HepG2 (cell line): ENCODE data around the gene PSMC5. TPM values are rescaled to one million over a fixed set of nuclear protein-coding genes. Genes with fewer than 3 reads are reported as not detected.
"Not testable (repeated sequence)": the region's sequence is repeated elsewhere in the genome, so short reads cannot be mapped to it uniquely, and the experiment has no call there.

ENCODE experiments used
- ATAC-seq: fragments of 200-7000 bp; cut with Tn5 transposase; 3 replicates; pipeline ENCODE4 v1.9.1; 2020; ENCODE audit warnings: mild to moderate bottlenecking, moderate library complexity
- BruUV-seq: library from RNA; stranded (reverse); fragments of 400-500 nt; replicated peaks from 2 replicates; lab custom pipeline; 2021; lab: Mats Ljungman, UMichigan
- CTCF ChIA-PET: fragments of 300-600 bp; formaldehyde crosslinking; extraction: SDS; loops from one replicate; lab custom pipeline; 2021; ENCODE audit warnings: low total read pairs, inconsistent platforms, low intra/inter-chr PET ratio; lab: Yijun Ruan, JAX
- POLR2A ChIA-PET: fragments of 350-600 bp; sonication (Branson Sonifier 250); formaldehyde crosslinking; loops from one replicate; lab custom pipeline; 2020; ENCODE audit warnings: antibody characterized with exemption, inconsistent platforms; lab: Yijun Ruan, JAX
- DNase-seq: peaks from one replicate; pipeline ENCODE4 v3.0.0-alpha.2; 2015; ENCODE audit warnings: low spot score
- FAIRE-seq: peaks from 3 replicates; lab custom pipeline; 2011; peaks lifted over from hg19 to GRCh38; lab: Jason Lieb, UNC
- H2AFZ ChIP-seq: one replicate; pipeline ENCODE4 v1.6.1; 2011; ENCODE audit warnings: low read length, inconsistent platforms
- H3K27ac ChIP-seq: fragments of 300-600 bp; 3 replicates; pipeline ENCODE4 v1.8.0; 2011; ENCODE audit warnings: mixed run types, mild to moderate bottlenecking, mixed read lengths, low read length, inconsistent platforms; ENCODE audit not compliant: insufficient read depth; ENCODE audit errors: extremely low read length
- H3K27me3 ChIP-seq, 2 experiments: fragments of 200-600 bp in 1 of 2; 2 replicates in 1 of 2; 3 replicates in 1 of 2; pipeline versions ENCODE4 v1.6.0 to v1.8.0; 2011; ENCODE audit warnings: low read length in 2 of 2, mild to moderate bottlenecking in 2 of 2, moderate library complexity in 2 of 2, inconsistent platforms in 1 of 2; ENCODE audit not compliant: insufficient read depth in 2 of 2, control insufficient read depth in 1 of 2
- H3K36me3 ChIP-seq, 2 experiments: fragments of 200-600 bp in 1 of 2; replicated peaks in 1 of 2; 2 replicates in 1 of 2; 3 replicates in 1 of 2; pipeline versions ENCODE4 v1.5.1 to v1.8.0; 2011; ENCODE audit warnings: low read length in 2 of 2, inconsistent platforms in 1 of 2; ENCODE audit not compliant: insufficient read depth in 2 of 2, control insufficient read depth in 1 of 2
- H3K4me1 ChIP-seq: 2 replicates; pipeline ENCODE4 v1.5.1; 2012; ENCODE audit warnings: low read length, inconsistent platforms; ENCODE audit not compliant: insufficient read depth
- H3K4me2 ChIP-seq: 2 replicates; pipeline ENCODE4 v1.6.0; 2011; ENCODE audit warnings: low read depth, low read length, inconsistent platforms
- H3K4me3 ChIP-seq, 3 experiments: fragments of 200-600 bp in 1 of 3; sonication (generic), shearing (Covaris generic) in 1 of 3; replicated peaks in 1 of 3; 2 replicates each; pipeline ENCODE4 v1.5.1; 2011 to 2016; ENCODE audit warnings: low read length in 3 of 3, inconsistent platforms in 2 of 3, low read depth in 2 of 3, mild to moderate bottlenecking in 2 of 3, control low read depth in 1 of 3, mixed read lengths in 1 of 3; ENCODE audit not compliant: insufficient read depth in 1 of 3
- H3K79me2 ChIP-seq: one replicate; pipeline ENCODE4 v1.6.1; 2011; ENCODE audit warnings: low read length, inconsistent platforms; ENCODE audit not compliant: insufficient read depth
- H3K9ac ChIP-seq: 2 replicates; pipeline ENCODE4 v1.6.0; 2011; ENCODE audit warnings: mild to moderate bottlenecking, low read depth, low read length, inconsistent platforms; ENCODE audit not compliant: insufficient read depth
- H3K9me3 ChIP-seq: 2 replicates; pipeline ENCODE4 v1.5.1; 2012; ENCODE audit warnings: mild to moderate bottlenecking, low read length
- H4K20me1 ChIP-seq: 2 replicates; pipeline ENCODE4 v1.6.0; 2011; ENCODE audit warnings: inconsistent platforms, mild to moderate bottlenecking, low read length, moderate library complexity; ENCODE audit not compliant: insufficient read depth
- ATF5 ChIP-seq: sonication (generic); formaldehyde crosslinking; IDR thresholded peaks from 2 replicates; pipeline ENCODE4 v1.4.0; 2020; ENCODE audit warnings: mild to moderate bottlenecking, low read depth, missing genetic modification reagents
- EHMT2 ChIP-seq: fragments of 200-600 bp; sonication (generic); IDR thresholded peaks from 2 replicates; pipeline ENCODE4 v1.7.0; 2017; ENCODE audit warnings: antibody characterized with exemption, low read depth, low read length, borderline replicate concordance
- GFI1 ChIP-seq: sonication (generic); formaldehyde crosslinking; IDR thresholded peaks from 2 replicates; pipeline ENCODE4 v1.5.0; 2020; ENCODE audit warnings: missing genetic modification reagents, mild to moderate bottlenecking, borderline replicate concordance
- GTF3A ChIP-seq: sonication (generic); formaldehyde crosslinking; conservative IDR thresholded peaks from 2 replicates; pipeline ENCODE4 v1.4.0; 2020; ENCODE audit warnings: mild to moderate bottlenecking, missing genetic modification reagents
- HES4 ChIP-seq: sonication (generic); formaldehyde crosslinking; IDR thresholded peaks from 2 replicates; pipeline ENCODE4 v1.9.0; 2021; ENCODE audit warnings: mild to moderate bottlenecking, missing genetic modification reagents, borderline replicate concordance
- KDM1A ChIP-seq: IDR thresholded peaks from 2 replicates; pipeline ENCODE4 v1.6.1; 2016; ENCODE audit warnings: missing compliant biosample characterization
- KDM5A ChIP-seq: fragments of 200-600 bp; sonication (generic); IDR thresholded peaks from 2 replicates; pipeline ENCODE4 v1.7.0; 2018; ENCODE audit warnings: antibody characterized with exemption, mild to moderate bottlenecking, low read length, borderline replicate concordance
- MYNN ChIP-seq: sonication (generic); formaldehyde crosslinking; IDR thresholded peaks from 2 replicates; pipeline ENCODE4 v1.4.0; 2020; ENCODE audit warnings: mild to moderate bottlenecking, low read depth, missing genetic modification reagents
- NR2C2 ChIP-seq: sonication (generic); formaldehyde crosslinking; IDR thresholded peaks from 2 replicates; pipeline ENCODE4 v1.4.0; 2020; ENCODE audit warnings: missing genetic modification reagents, mild to moderate bottlenecking, moderate library complexity, borderline replicate concordance
- NR2F1 ChIP-seq, 2 experiments: fragments of 450-650 bp in 1 of 2; formaldehyde crosslinking in 1 of 2; IDR thresholded peaks; 2 replicates each; pipeline versions ENCODE4 v1.5.0 to v1.6.1; 2016 to 2020; ENCODE audit warnings: mild to moderate bottlenecking in 1 of 2, missing compliant biosample characterization in 1 of 2, missing genetic modification reagents in 1 of 2, moderate library complexity in 1 of 2
- NR2F6 ChIP-seq, 2 experiments: IDR thresholded peaks; 2 replicates each; pipeline ENCODE4 v1.6.1; 2016; ENCODE audit warnings: antibody characterized with exemption in 1 of 2, mild to moderate bottlenecking in 1 of 2
- ZBTB21 ChIP-seq: sonication (generic); formaldehyde crosslinking; IDR thresholded peaks from 2 replicates; pipeline ENCODE4 v1.4.0; 2020; ENCODE audit warnings: missing genetic modification reagents
- ZMYM2 ChIP-seq: sonication (generic); formaldehyde crosslinking; IDR thresholded peaks from 2 replicates; pipeline ENCODE4 v1.8.0; 2022; ENCODE audit warnings: mild to moderate bottlenecking, missing genetic modification reagents
- ZMYM3 ChIP-seq: sonication (generic); formaldehyde crosslinking; IDR thresholded peaks from 2 replicates; pipeline ENCODE4 v1.5.1; 2020; ENCODE audit warnings: mild to moderate bottlenecking, missing genetic modification reagents
- ZNF275 ChIP-seq: sonication (generic); formaldehyde crosslinking; IDR thresholded peaks from 2 replicates; pipeline ENCODE4 v1.8.0; 2022; ENCODE audit warnings: missing genetic modification reagents, mild to moderate bottlenecking, inconsistent platforms, borderline replicate concordance
- ZNF460 ChIP-seq: sonication (generic); formaldehyde crosslinking; IDR thresholded peaks from 2 replicates; pipeline ENCODE4 v1.5.1; 2020; ENCODE audit warnings: missing genetic modification reagents, mild to moderate bottlenecking, borderline replicate concordance
- ZNF572 ChIP-seq: sonication (generic); formaldehyde crosslinking; IDR thresholded peaks from 2 replicates; pipeline ENCODE4 v1.5.1; 2020; ENCODE audit warnings: mild to moderate bottlenecking, missing genetic modification reagents
- ZNF724P ChIP-seq: sonication (generic); formaldehyde crosslinking; IDR thresholded peaks from 2 replicates; pipeline ENCODE4 v1.8.0; 2022; ENCODE audit warnings: missing genetic modification reagents, borderline replicate concordance
- WGBS: methylation state at CpG from one replicate; pipeline ENCODE4 v1.1.6; 2017; ENCODE audit warnings: low lambda C conversion rate; 5-methylcytosine and 5-hydroxymethylcytosine counted together
- in situ Hi-C: cut with HindIII; loops from 2 replicates; pipeline ENCODE4 v1.10.0; 2017; ENCODE audit warnings: low pct_unique_long_range_greater_than_20kb; ENCODE audit not compliant: extremely low pct_ligation_motif_present
- intact Hi-C: fragments of 100-400 bp; cut with micrococcal nuclease; formaldehyde crosslinking; loops from one replicate; pipeline ENCODE4 v1.10.0; 2022; ENCODE audit not compliant: unreplicated experiment
- polyA plus RNA-seq, 8 experiments: library from polyadenylated mRNA; depleted of rRNA in 3 of 8; stranded (reverse) in 7 of 8; unstranded in 1 of 8; fragments of >200 nt; fragmentation: Illumina TruSeq in 4 of 8; extraction: Trizol in 4 of 8; gene quantifications; 2 replicates each; pipeline versions ENCODE4 v1.2.1 to v1.2.3, GENCODE V29; 2011 to 2016; ENCODE audit warnings: low read depth in 4 of 8, missing spikeins in 1 of 8, mixed read lengths in 1 of 8; ENCODE audit not compliant: insufficient read depth in 1 of 8
- total RNA-seq, 5 experiments: library from RNA; depleted of rRNA; stranded (reverse); fragments of >200 nt; fragmentation: Illumina TruSeq; extraction: Trizol; gene quantifications; 2 replicates each; pipeline ENCODE4 v1.2.3, GENCODE V29; 2016; ENCODE audit warnings: low read depth in 1 of 5

The PSMC5 gene
- total and polyA plus RNA-seq, 2 of the 13 experiments (the other 11 are each of a cell fraction or from before 2014, with no cell fraction given), result 35.3 to 128 TPM

- H2AFZ ChIP-seq, result peak overlapping the region; percentile 24
- CTCF ChIA-PET, FAIRE-seq, H3K27me3 ChIP-seq, H3K36me3 ChIP-seq, ATAC-seq, H4K20me1 ChIP-seq, H3K9me3 ChIP-seq, DNase-seq: not testable (repeated sequence)
- peaks cover 44% of the 10 kb centered on the region for H3K4me1 ChIP-seq
- in situ Hi-C loops, result loop anchor here (10.0 kb wide), 1 partner anchor 661 kb away; the partner anchor contains the start of genes CEP95 and DDX5
- H3K79me2 ChIP-seq, result peaks cover 35% of the 10 kb centered on the region
- intact Hi-C loops, result loop anchor here (5.0 kb wide), 1 partner anchor 71 kb away; the partner anchor contains the start of genes CCDC47 and DDX42
- peak overlapping the region; percentile 87 for H3K4me2 ChIP-seq
- POLR2A ChIA-PET, result interaction anchor here (0.6 to 2.6 kb wide), 16 partner anchors 10 to 1930 kb away, joined by 3 to 28 read pairs (median 4); partner anchors contain the start of genes CCDC47, DCAF7, DDX42 and PSMC5
- H3K27ac ChIP-seq, result peak overlapping the region; percentile 77
- 4% methylated on average over 19 of the region's 19 CpGs for WGBS
- H3K9ac ChIP-seq, result peak overlapping the region; percentile 63
- H3K4me3 ChIP-seq, result peak overlapping the region; percentile 74 to 85 (median 74)
- TSS peak; percentile 93 for BruUV-seq
- 0 out of 2 replicates have a peak, but pooled peaks have one; percentile 11 for TF ChIP-seq ZBTB21 (CRISPR knock-in tag)
- 0 out of 2 replicates have a peak, but pooled peaks have one; percentile 7 for TF ChIP-seq NR2F6 (IDR thresholded peaks at IDR 0.05)
- peak; percentile 0; the same call in 1 of the 2 replicates for TF ChIP-seq NR2F6 (CRISPR knock-in tag; IDR thresholded peaks at IDR 0.05)
- 0 out of 2 replicates have a peak, but pooled peaks have one; percentile 1 for TF ChIP-seq KDM1A (CRISPR knock-in tag)
- TF ChIP-seq KDM5A, result peak; percentile 49; the same call in 1 of the 2 replicates
- 0 out of 4 replicates have a peak, but pooled peaks of 1 of the 2 experiments have one; percentile 18 for TF ChIP-seq NR2F1 (CRISPR knock-in tag; IDR thresholded peaks at IDR 0.05)
- TF ChIP-seq NR2C2 (CRISPR knock-in tag), result peak; percentile 90; the same call in 1 of the 2 replicates
- peak; percentile 40; the same call in 1 of the 2 replicates for TF ChIP-seq ZNF460 (CRISPR knock-in tag)
- TF ChIP-seq MYNN, result 0 out of 2 replicates have a peak, but pooled peaks have one; percentile 6
- TF ChIP-seq ZMYM2 (CRISPR knock-in tag), result peak; percentile 88
- 0 out of 2 replicates have a peak, but pooled peaks have one; percentile 18 for TF ChIP-seq GFI1 (CRISPR knock-in tag)
- TF ChIP-seq EHMT2, result peak; percentile 37; the same call in 1 of the 2 replicates
- TF ChIP-seq GTF3A (CRISPR knock-in tag), result peak; percentile 54; the same call in 1 of the 2 replicates
- TF ChIP-seq ZMYM3 (CRISPR knock-in tag), result peak; percentile 96
- TF ChIP-seq ATF5 (CRISPR knock-in tag), result 0 out of 2 replicates have a peak, but pooled peaks have one; percentile 4
- peak; percentile 10; the same call in 1 of the 2 replicates for TF ChIP-seq ZNF275
- 0 out of 2 replicates have a peak, but pooled peaks have one; percentile 5 for TF ChIP-seq ZNF724P (CRISPR knock-in tag)
- 0 out of 2 replicates have a peak, but pooled peaks have one; percentile 57 for TF ChIP-seq ZNF572 (CRISPR knock-in tag)
- TF ChIP-seq HES4 (CRISPR knock-in tag), result 0 out of 2 replicates have a peak, but pooled peaks have one; percentile 32
These were observed 16.2 kb downstream of the PSMC5 start for GRCh38 chr17:63843387-63843888.
